ENCODE results near the gene NUTF2.

GRCh38 chr16:67861877-67862276 lies 15.1 kb downstream of the NUTF2 start:
- no peak for TF ChIP-seq TAF1 (IDR thresholded peaks at IDR 0.05; ENCODE audit: low read depth, low read length)
- no peak for TF ChIP-seq POLR2AphosphoS5 (IDR thresholded peaks at IDR 0.05; ENCODE audit: low read depth, low read length)
- no peak for TF ChIP-seq POLR2A (IDR thresholded peaks at IDR 0.05; ENCODE audit: control extremely low read depth in 1 of 2, low read depth in 2 of 2, low read length in 2 of 2)
- TF ChIP-seq SRF (IDR thresholded peaks at IDR 0.05; ENCODE audit: low read depth, low read length), result no peak
- TF ChIP-seq, protein P1, sequence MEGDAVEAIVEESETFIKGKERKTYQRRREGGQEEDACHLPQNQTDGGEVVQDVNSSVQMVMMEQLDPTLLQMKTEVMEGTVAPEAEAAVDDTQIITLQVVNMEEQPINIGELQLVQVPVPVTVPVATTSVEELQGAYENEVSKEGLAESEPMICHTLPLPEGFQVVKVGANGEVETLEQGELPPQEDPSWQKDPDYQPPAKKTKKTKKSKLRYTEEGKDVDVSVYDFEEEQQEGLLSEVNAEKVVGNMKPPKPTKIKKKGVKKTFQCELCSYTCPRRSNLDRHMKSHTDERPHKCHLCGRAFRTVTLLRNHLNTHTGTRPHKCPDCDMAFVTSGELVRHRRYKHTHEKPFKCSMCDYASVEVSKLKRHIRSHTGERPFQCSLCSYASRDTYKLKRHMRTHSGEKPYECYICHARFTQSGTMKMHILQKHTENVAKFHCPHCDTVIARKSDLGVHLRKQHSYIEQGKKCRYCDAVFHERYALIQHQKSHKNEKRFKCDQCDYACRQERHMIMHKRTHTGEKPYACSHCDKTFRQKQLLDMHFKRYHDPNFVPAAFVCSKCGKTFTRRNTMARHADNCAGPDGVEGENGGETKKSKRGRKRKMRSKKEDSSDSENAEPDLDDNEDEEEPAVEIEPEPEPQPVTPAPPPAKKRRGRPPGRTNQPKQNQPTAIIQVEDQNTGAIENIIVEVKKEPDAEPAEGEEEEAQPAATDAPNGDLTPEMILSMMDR (IDR thresholded peaks at IDR 0.05; ENCODE audit: control extremely low read depth in 1 of 3, insufficient read depth in 1 of 3, low read depth in 1 of 3, low read length in 3 of 3), result no peak
- TF ChIP-seq ZNF274 (IDR thresholded peaks at IDR 0.05; ENCODE audit: borderline replicate concordance, extremely low read depth, low read length), result no peak
- TF ChIP-seq YY1 (IDR thresholded peaks at IDR 0.05; ENCODE audit: low read depth, low read length), result no peak
